Osteoblast (primary cell): ENCODE data around the gene GATAD2A. TPM values are rescaled to one million over a fixed set of nuclear protein-coding genes. Genes with fewer than 3 reads are reported as not detected.
A peak's percentile ranks its signal among the peaks of the same experiment; 100 is the strongest.
"Not testable (repeated sequence)": the region's sequence is repeated elsewhere in the genome, so short reads cannot be mapped to it uniquely, and the experiment has no call there.

Experiments
- DNase-seq: peaks from one replicate; pipeline ENCODE4 v3.0.0; 2011; ENCODE audit warnings: low spot score, mixed read lengths; ENCODE audit not compliant: insufficient read length; ENCODE audit errors: missing footprints
- H2AFZ ChIP-seq: 2 replicates; pipeline ENCODE4 v1.6.0; 2011; ENCODE audit warnings: mild to moderate bottlenecking, low read length
- H3K27ac ChIP-seq: 2 replicates; pipeline ENCODE4 v1.5.1; 2011; ENCODE audit warnings: mild to moderate bottlenecking, low read depth, low read length, moderate library complexity
- H3K27me3 ChIP-seq: 2 replicates; pipeline ENCODE4 v1.6.0; 2012; ENCODE audit warnings: mild to moderate bottlenecking, control low read depth, inconsistent platforms, low read length, moderate library complexity; ENCODE audit not compliant: insufficient read depth
- H3K36me3 ChIP-seq: 2 replicates; pipeline ENCODE4 v1.5.1; 2011; ENCODE audit warnings: mild to moderate bottlenecking, low read length, control low read depth, moderate library complexity; ENCODE audit not compliant: insufficient read depth
- H3K4me1 ChIP-seq: 2 replicates; pipeline ENCODE4 v1.5.1; 2011; ENCODE audit warnings: mild to moderate bottlenecking, low read length, control low read depth, moderate library complexity; ENCODE audit not compliant: insufficient read depth
- H3K4me2 ChIP-seq: 2 replicates; pipeline ENCODE4 v1.6.0; 2011; ENCODE audit warnings: mild to moderate bottlenecking, low read length; ENCODE audit not compliant: insufficient read depth
- H3K4me3 ChIP-seq: fragments of 200-600 bp; sonication (generic); 3 replicates; pipeline ENCODE4 v1.5.1; 2012; ENCODE audit warnings: mild to moderate bottlenecking, low read length, inconsistent platforms; ENCODE audit not compliant: insufficient read depth
- H3K79me2 ChIP-seq: 2 replicates; pipeline ENCODE4 v1.6.0; 2012; ENCODE audit warnings: mild to moderate bottlenecking, low read length, control low read depth, inconsistent platforms; ENCODE audit not compliant: insufficient read depth
- H3K9me3 ChIP-seq: 2 replicates; pipeline ENCODE4 v1.5.1; 2011; ENCODE audit warnings: low read depth, low read length, control low read depth
- H4K20me1 ChIP-seq: 2 replicates; pipeline ENCODE4 v1.6.0; 2012; ENCODE audit warnings: mild to moderate bottlenecking, low read length, control low read depth; ENCODE audit not compliant: insufficient read depth
- total RNA-seq: library from RNA; depleted of rRNA; stranded (reverse); fragments of >200 nt; gene quantifications from 2 replicates; pipeline ENCODE4 v1.2.3, GENCODE V29; 2012
- TF ChIP-seq, protein P1 (sequence below): IDR thresholded peaks from 2 replicates; pipeline ENCODE4 v1.5.1; 2011; ENCODE audit warnings: mild to moderate bottlenecking, low read depth, low read length, moderate library complexity; ENCODE audit errors: extremely low read depth

Gene GATAD2A
- total RNA-seq, 1 donor: 48.9 TPM

DNA sequence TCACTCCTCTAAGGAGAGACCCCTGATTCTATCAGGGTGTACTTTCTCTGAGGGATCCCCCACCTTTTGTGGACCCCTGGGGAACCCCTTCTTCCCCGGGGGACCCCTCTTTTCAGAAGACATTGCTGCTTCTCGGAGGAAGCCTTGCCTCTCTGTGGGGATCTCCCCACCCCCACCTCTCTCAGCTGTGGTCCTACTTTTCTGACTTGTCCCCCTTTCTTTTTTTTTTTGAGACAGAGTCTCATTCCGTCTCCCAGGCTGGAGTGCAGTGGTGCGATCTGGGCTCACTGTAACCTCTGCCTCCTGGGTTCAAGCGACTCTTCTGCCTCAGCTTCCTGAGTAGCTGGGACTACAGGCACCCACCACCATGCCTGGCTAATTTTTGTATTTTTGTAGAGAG is 18.4 kb upstream of the GATAD2A start:
- no peak overlapping the region for H3K27ac ChIP-seq
- H3K79me2 ChIP-seq: peaks cover 57% of the 10 kb centered on the region
- no peaks in the 10 kb centered on the region for H3K27me3 ChIP-seq
- TF ChIP-seq, protein P1, sequence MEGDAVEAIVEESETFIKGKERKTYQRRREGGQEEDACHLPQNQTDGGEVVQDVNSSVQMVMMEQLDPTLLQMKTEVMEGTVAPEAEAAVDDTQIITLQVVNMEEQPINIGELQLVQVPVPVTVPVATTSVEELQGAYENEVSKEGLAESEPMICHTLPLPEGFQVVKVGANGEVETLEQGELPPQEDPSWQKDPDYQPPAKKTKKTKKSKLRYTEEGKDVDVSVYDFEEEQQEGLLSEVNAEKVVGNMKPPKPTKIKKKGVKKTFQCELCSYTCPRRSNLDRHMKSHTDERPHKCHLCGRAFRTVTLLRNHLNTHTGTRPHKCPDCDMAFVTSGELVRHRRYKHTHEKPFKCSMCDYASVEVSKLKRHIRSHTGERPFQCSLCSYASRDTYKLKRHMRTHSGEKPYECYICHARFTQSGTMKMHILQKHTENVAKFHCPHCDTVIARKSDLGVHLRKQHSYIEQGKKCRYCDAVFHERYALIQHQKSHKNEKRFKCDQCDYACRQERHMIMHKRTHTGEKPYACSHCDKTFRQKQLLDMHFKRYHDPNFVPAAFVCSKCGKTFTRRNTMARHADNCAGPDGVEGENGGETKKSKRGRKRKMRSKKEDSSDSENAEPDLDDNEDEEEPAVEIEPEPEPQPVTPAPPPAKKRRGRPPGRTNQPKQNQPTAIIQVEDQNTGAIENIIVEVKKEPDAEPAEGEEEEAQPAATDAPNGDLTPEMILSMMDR: no peak
- H3K4me1 ChIP-seq: peaks cover 30% of the 10 kb centered on the region
- DNase-seq: no peak
- H3K9me3 ChIP-seq: no peaks in the 10 kb centered on the region
- no peak overlapping the region for H2AFZ ChIP-seq
- H3K4me2 ChIP-seq: peak overlapping the region; percentile 96
- no peaks in the 10 kb centered on the region for H4K20me1 ChIP-seq
- H3K4me3 ChIP-seq: peak overlapping the region; percentile 89
- H3K36me3 ChIP-seq: no peaks in the 10 kb centered on the region

DNA sequence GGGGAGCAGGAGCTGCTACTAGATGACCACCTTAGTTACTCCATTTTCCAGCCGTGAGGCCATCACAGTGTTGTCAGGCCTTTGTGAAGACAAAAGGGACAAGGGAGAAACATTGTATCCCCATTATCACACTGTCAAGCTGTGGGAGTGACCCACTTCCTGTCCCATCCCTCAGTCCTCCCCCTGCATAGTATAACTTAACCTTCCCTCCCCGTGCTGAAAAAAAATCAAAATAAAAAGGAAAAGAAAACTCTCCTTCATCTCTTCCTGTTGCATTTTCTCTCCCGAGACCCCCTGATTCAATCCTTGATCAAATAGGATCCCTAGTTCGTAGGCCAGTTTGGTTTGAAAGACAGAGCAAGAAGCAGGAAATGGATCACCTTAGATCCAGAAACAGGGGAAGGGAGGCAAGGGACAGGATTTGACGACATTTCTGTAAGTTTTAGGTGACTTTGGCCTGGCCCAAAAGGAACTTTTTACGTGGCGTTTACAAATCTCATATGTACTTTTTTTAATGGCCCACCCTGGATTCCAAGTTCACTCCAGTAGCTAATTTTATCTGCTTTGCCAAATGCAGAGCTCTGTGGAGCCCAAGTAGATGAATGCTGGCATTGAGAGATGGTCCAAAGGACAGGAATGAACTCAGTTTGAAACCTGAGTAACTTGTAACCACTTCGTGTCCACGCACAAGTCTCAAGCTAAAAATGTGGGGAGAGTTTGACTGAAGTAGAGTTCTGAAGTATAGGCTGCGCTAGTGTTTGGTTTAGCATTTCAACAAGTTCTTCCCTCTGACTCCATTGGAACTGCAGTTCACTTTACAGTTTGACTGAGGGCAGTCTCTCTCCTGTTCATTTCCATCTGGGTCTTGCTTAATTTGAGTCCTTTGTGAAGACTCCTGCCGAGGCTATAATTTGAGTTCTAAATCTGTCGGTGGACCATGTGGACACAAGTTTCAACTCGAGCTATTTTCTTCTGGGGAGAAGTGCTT is 16.6 kb upstream of the GATAD2A start:
- H2AFZ ChIP-seq: peak overlapping the region; percentile 52
- H3K4me3 ChIP-seq: no peak overlapping the region
- no peaks in the 10 kb centered on the region for H3K36me3 ChIP-seq
- peaks cover 71% of the 10 kb centered on the region for H3K79me2 ChIP-seq
- H4K20me1 ChIP-seq: no peaks in the 10 kb centered on the region
- H3K4me1 ChIP-seq: peaks cover 30% of the 10 kb centered on the region
- no peak overlapping the region for H3K27ac ChIP-seq
- H3K9me3 ChIP-seq: no peaks in the 10 kb centered on the region
- H3K4me2 ChIP-seq: peak overlapping the region; percentile 18
- DNase-seq: peak; percentile 35
- TF ChIP-seq, protein P1: no peak
- no peaks in the 10 kb centered on the region for H3K27me3 ChIP-seq

DNA sequence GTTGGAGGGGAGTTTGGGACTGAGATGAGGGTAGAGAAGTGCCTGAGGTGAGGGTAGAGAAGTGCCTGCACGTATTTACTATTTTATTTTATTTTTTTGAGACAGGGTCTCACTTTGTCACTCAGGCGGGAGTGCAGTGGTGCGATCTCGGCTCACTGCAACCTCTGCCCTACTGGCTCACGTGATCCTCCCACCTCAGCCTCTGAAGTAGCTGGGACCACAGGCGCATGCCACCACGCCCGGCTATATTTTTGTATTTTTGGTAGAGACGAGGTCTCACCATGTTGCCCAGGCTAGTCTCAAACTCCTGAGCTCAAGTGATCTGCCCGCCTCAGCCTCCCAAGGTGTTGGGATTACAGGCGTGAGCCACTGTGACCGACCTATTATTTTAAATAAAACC is 15.8 kb upstream of the GATAD2A start:
- H3K36me3 ChIP-seq, H3K27me3 ChIP-seq, H3K4me3 ChIP-seq, H3K27ac ChIP-seq, H3K9me3 ChIP-seq, H4K20me1 ChIP-seq, DNase-seq: not testable (repeated sequence)
- peaks cover 26% of the 10 kb centered on the region for H3K4me1 ChIP-seq
- H2AFZ ChIP-seq: peak overlapping the region; percentile 52
- H3K79me2 ChIP-seq: peaks cover 80% of the 10 kb centered on the region
- H3K4me2 ChIP-seq: peak overlapping the region; percentile 18

DNA sequence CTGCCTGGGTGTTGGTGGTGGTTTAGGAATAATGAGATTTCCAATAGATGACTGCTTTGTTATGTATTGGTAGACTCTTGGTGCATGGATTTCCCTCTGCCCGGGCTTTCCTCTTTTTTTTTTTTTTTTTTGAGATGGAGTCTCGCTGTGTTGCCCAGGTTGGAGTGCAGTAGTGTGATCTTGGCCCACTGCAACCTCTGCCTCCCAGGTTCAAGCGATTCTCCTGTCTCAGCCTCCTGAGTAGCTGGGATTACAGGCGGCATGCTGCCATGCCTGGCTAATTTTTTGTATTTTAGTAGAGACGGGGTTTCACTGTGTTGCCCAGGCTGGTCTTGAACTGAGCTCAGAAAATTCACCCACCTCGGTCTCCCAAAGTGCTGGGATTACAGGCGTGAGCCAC is 11.1 kb upstream of the GATAD2A start:
- not testable (repeated sequence) for H2AFZ ChIP-seq, H3K36me3 ChIP-seq, H3K9me3 ChIP-seq, H3K4me1 ChIP-seq, H3K27me3 ChIP-seq, H3K4me2 ChIP-seq, H4K20me1 ChIP-seq, H3K4me3 ChIP-seq, DNase-seq, H3K27ac ChIP-seq
- H3K79me2 ChIP-seq: peaks cover 85% of the 10 kb centered on the region
